Tibial nerve (tissue), 3 donors: Measurements from ENCODE around the gene SORCS3.

Source experiments
- POLR2A ChIP-seq, 2 donors: fragments of 450-650 bp; IDR thresholded peaks; one replicate each; pipeline ENCODE4 v1.6.1; 2017; ENCODE audit warnings: antibody characterized with exemption in 2 of 2, mild to moderate bottlenecking in 2 of 2, moderate library complexity in 2 of 2
- TF ChIP-seq, protein P1 (sequence below), 5 experiments: fragments of 200-600 bp in 3 of 5; fragments of 450-650 bp in 2 of 5; sonication (generic) in 3 of 5; IDR thresholded peaks; one replicate each; pipeline ENCODE4 v1.5.1; 2016 to 2019; ENCODE audit warnings: antibody characterized with exemption in 5 of 5, mild to moderate bottlenecking in 3 of 5, moderate library complexity in 2 of 5

DNA sequence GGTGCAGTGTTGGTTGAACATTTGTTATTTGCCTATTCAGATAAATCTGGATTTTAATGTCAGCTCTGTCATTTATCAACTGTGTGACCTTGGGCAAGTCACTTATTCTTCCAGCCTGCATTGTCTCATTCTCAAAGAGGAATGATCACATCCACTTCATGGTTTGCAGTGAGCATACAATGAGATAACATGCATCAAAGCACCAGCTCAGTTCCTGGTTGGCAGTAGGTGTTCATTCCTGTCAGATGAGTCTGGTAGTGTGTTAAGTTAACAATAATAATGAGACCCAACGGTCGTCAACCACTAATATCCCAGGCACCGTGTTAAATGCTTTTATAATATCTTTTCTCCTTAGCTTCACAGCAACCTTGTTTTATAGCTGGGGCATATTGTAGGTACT lies 137.3 kb downstream of the SORCS3 start:
- TF ChIP-seq, protein P1, sequence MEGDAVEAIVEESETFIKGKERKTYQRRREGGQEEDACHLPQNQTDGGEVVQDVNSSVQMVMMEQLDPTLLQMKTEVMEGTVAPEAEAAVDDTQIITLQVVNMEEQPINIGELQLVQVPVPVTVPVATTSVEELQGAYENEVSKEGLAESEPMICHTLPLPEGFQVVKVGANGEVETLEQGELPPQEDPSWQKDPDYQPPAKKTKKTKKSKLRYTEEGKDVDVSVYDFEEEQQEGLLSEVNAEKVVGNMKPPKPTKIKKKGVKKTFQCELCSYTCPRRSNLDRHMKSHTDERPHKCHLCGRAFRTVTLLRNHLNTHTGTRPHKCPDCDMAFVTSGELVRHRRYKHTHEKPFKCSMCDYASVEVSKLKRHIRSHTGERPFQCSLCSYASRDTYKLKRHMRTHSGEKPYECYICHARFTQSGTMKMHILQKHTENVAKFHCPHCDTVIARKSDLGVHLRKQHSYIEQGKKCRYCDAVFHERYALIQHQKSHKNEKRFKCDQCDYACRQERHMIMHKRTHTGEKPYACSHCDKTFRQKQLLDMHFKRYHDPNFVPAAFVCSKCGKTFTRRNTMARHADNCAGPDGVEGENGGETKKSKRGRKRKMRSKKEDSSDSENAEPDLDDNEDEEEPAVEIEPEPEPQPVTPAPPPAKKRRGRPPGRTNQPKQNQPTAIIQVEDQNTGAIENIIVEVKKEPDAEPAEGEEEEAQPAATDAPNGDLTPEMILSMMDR (IDR thresholded peaks at IDR 0.05): no peak
- TF ChIP-seq POLR2A (IDR thresholded peaks at IDR 0.05): no peak
